MM.1S (cell line): Measurements from ENCODE around the gene CASS4.

ENCODE experiments used
- DNase-seq: peaks from one replicate; pipeline ENCODE4 v3.0.0-alpha.2; 2015
- H2AFZ ChIP-seq: fragments of 300-600 bp; sonication (generic); 2 replicates; pipeline ENCODE4 v1.6.0; 2016; ENCODE audit warnings: antibody characterized with exemption, low read length
- H3F3A ChIP-seq: fragments of 300-600 bp; sonication (generic); 2 replicates; pipeline ENCODE4 v1.6.1; 2016; ENCODE audit warnings: mild to moderate bottlenecking, antibody characterized with exemption, low read length, moderate library complexity, mixed read lengths; ENCODE audit not compliant: insufficient read depth
- H3K27ac ChIP-seq: fragments of 300-600 bp; sonication (generic); 2 replicates; pipeline ENCODE4 v1.5.1; 2016; ENCODE audit warnings: mild to moderate bottlenecking, low read length
- H3K27me3 ChIP-seq: fragments of 300-600 bp; sonication (generic); replicated peaks from 2 replicates; pipeline ENCODE4 v1.6.0; 2016; ENCODE audit warnings: low read length; ENCODE audit not compliant: insufficient read depth
- H3K36me3 ChIP-seq: fragments of 300-600 bp; sonication (generic); replicated peaks from 2 replicates; pipeline ENCODE4 v1.6.1; 2016; ENCODE audit warnings: mild to moderate bottlenecking, low read length, mixed read lengths; ENCODE audit not compliant: insufficient read depth
- H3K4me1 ChIP-seq: fragments of 300-600 bp; sonication (generic); 2 replicates; pipeline ENCODE4 v1.6.1; 2016; ENCODE audit warnings: low read length, mixed read lengths
- H3K4me2 ChIP-seq: fragments of 300-600 bp; sonication (generic); 2 replicates; pipeline ENCODE4 v1.6.0; 2016; ENCODE audit warnings: low read depth, low read length
- H3K4me3 ChIP-seq: fragments of 300-600 bp; sonication (generic); 2 replicates; pipeline ENCODE4 v1.5.1; 2016; ENCODE audit warnings: low read length, mixed read lengths
- H3K79me2 ChIP-seq: fragments of 300-600 bp; sonication (generic); 2 replicates; pipeline ENCODE4 v1.6.1; 2016; ENCODE audit warnings: mixed run types, low read length, mixed read lengths
- H3K9ac ChIP-seq: fragments of 300-600 bp; sonication (generic); 2 replicates; pipeline ENCODE4 v1.6.1; 2016; ENCODE audit warnings: low read length, mixed read lengths
- H3K9me2 ChIP-seq: fragments of 300-600 bp; sonication (generic); replicated peaks from 2 replicates; pipeline ENCODE4 v1.6.1; 2016; ENCODE audit warnings: mild to moderate bottlenecking, low read length, mixed read lengths; ENCODE audit not compliant: insufficient read depth
- H3K9me3 ChIP-seq: fragments of 300-600 bp; sonication (generic); replicated peaks from 2 replicates; pipeline ENCODE4 v1.6.1; 2016; ENCODE audit warnings: mild to moderate bottlenecking, low read length, mixed read lengths; ENCODE audit not compliant: insufficient read depth
- H4K20me1 ChIP-seq: fragments of 300-600 bp; sonication (generic); 2 replicates; pipeline ENCODE4 v1.6.1; 2016; ENCODE audit warnings: mild to moderate bottlenecking, low read length, moderate library complexity, mixed read lengths; ENCODE audit not compliant: insufficient read depth
- CTCF ChIP-seq: fragments of 300-600 bp; sonication (generic); IDR thresholded peaks from 2 replicates; pipeline ENCODE4 v1.5.1; 2016; ENCODE audit warnings: antibody characterized with exemption, low read length, mixed read lengths
- EZH2 ChIP-seq: fragments of 300-600 bp; sonication (generic); optimal IDR thresholded peaks from 2 replicates; pipeline ENCODE3; 2017; ENCODE audit warnings: low read depth, mild to moderate bottlenecking, antibody characterized with exemption, low read length, mixed read lengths
- EZH2phosphoT487 ChIP-seq: fragments of 300-600 bp; sonication (generic); IDR thresholded peaks from 2 replicates; pipeline ENCODE4 v1.6.1; 2018; ENCODE audit warnings: antibody characterized with exemption, low read length

CASS4 gene

GRCh38 chr20:56412473-56412790 is 372 bp downstream of the CASS4 start:
- Histone ChIP-seq H4K20me1 (no peaks in the 10 kb centered on the region), H2AFZ (no peak overlapping the region), H3K9ac (no peak overlapping the region), H3K4me2 (no peak overlapping the region), H3K9me3 (no peaks in the 10 kb centered on the region), H3K9me2 (no peaks in the 10 kb centered on the region), H3K27ac (no peak overlapping the region), H3K36me3 (no peaks in the 10 kb centered on the region; the same call in 1 of the 2 replicates), H3F3A (no peaks in the 10 kb centered on the region), H3K79me2 (no peaks in the 10 kb centered on the region), H3K4me1 (no peaks in the 10 kb centered on the region), H3K4me3 (no peak overlapping the region), H3K27me3 (no peaks in the 10 kb centered on the region)
- TF ChIP-seq CTCF (no peak), EZH2phosphoT487 (no peak), EZH2 (no peak)
- DNase-seq, result no peak

- Histone ChIP-seq H3K4me2 (no peak overlapping the region), H4K20me1 (no peaks in the 10 kb centered on the region), H3K4me1 (no peaks in the 10 kb centered on the region), H3K27me3 (no peaks in the 10 kb centered on the region), H3K9ac (no peak overlapping the region), H3F3A (no peaks in the 10 kb centered on the region), H2AFZ (no peak overlapping the region), H3K36me3 (no peaks in the 10 kb centered on the region), H3K27ac (no peak overlapping the region), H3K4me3 (no peak overlapping the region), H3K9me3 (no peaks in the 10 kb centered on the region), H3K9me2 (no peaks in the 10 kb centered on the region), H3K79me2 (no peaks in the 10 kb centered on the region)
- no peak for TF ChIP-seq EZH2
- TF ChIP-seq EZH2phosphoT487, result no peak
- TF ChIP-seq CTCF, result no peak
- no peak for DNase-seq
Observed at GRCh38 chr20:56412949-56413348, 889 bp downstream of the CASS4 start.

GRCh38 chr20:56414842-56415765 is 3.0 kb downstream of the CASS4 start:
- DNase-seq, result no peak

More at GRCh38 chr20:56414842-56415765, 3.0 kb downstream of the CASS4 start:
- TF ChIP-seq CTCF (no peak), EZH2phosphoT487 (no peak), EZH2 (no peak)
- H3K36me3 ChIP-seq, result no peaks in the 10 kb centered on the region
- no peaks in the 10 kb centered on the region for H3K4me1 ChIP-seq
- H2AFZ ChIP-seq, result no peak overlapping the region
- no peak overlapping the region for H3K4me2 ChIP-seq
- no peak overlapping the region for H3K9ac ChIP-seq
- no peak overlapping the region for H3K27ac ChIP-seq
- H3K79me2 ChIP-seq, result no peaks in the 10 kb centered on the region
- no peaks in the 10 kb centered on the region for H3K9me3 ChIP-seq
- H3K4me3 ChIP-seq, result no peak overlapping the region
- no peaks in the 10 kb centered on the region for H4K20me1 ChIP-seq
- no peaks in the 10 kb centered on the region for H3F3A ChIP-seq
- no peaks in the 10 kb centered on the region for H3K9me2 ChIP-seq
- H3K27me3 ChIP-seq, result no peaks in the 10 kb centered on the region
